GM12865 (cell line): ENCODE data around the gene PIGP.

Experiments
- DNase-seq: peaks from one replicate; pipeline ENCODE4 v3.0.0; 2010; ENCODE audit warnings: low read depth
- H3K4me3 ChIP-seq: 2 replicates; pipeline ENCODE4 v1.5.1; 2011; ENCODE audit warnings: mild to moderate bottlenecking, low read depth, low read length, control low read depth
- CTCF ChIP-seq: IDR thresholded peaks from 2 replicates; pipeline ENCODE4 v1.5.1; 2011; ENCODE audit warnings: low read length, control low read depth, low read depth, inconsistent platforms; ENCODE audit not compliant: insufficient read depth; ENCODE audit errors: missing control alignments

PIGP gene

DNA sequence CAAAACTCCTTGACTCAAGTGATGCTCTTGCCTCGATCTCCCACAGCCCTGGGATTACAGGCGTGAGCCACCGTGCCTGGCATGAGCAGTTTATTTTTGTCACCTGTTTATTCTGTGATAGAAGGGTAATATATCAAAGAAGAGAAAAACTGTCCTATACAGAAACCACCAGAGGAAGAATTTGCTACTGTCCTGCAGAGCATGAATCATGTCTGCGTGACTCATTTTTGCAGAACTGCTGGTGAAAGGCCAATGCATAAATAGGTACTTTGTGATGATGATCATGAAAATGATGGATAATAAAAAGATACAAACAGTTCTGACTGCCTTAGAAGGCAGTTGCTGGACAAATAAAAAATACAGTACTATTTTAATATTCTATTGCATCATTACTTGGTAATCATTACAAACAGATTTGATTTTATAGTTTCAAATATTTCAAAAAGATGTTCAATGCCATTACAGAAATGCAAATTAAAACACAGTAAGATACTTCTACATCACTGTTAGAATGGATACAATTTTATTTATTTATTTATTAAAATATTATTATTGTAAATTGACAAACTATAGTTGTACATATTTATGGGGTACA is 39.9 kb downstream of the PIGP start:
- no peak for DNase-seq
- TF ChIP-seq CTCF: no peak
- no peak overlapping the region for H3K4me3 ChIP-seq

- no peak for DNase-seq
- H3K4me3 ChIP-seq: no peak overlapping the region
- no peak for TF ChIP-seq CTCF
Observed at GRCh38 chr21:37032293-37032692, 40.6 kb downstream of the PIGP start.

- TF ChIP-seq CTCF: no peak
- no peak overlapping the region for H3K4me3 ChIP-seq
- DNase-seq: no peak
Observed at GRCh38 chr21:37030864-37031263, 42.0 kb downstream of the PIGP start.

- no peak for DNase-seq
- no peak overlapping the region for H3K4me3 ChIP-seq
Observed at GRCh38 chr21:37028570-37028969, 44.3 kb downstream of the PIGP start.

GRCh38 chr21:37026499-37026898 is 46.4 kb downstream of the PIGP start:
- no peak for DNase-seq
- no peak overlapping the region for H3K4me3 ChIP-seq
- TF ChIP-seq CTCF: no peak

More at GRCh38 chr21:37028570-37028969, 44.3 kb downstream of the PIGP start:
- TF ChIP-seq CTCF: no peak

- DNase-seq: no peak
- TF ChIP-seq CTCF: no peak
- H3K4me3 ChIP-seq: no peak overlapping the region
Observed at GRCh38 chr21:37017951-37018679, 54.8 kb downstream of the PIGP start.
